ENCODE results near the gene CTDSPL.

CTDSPL gene

GRCh38 chr3:37988931-37989525 is 127.3 kb downstream of the CTDSPL start:
- DNase-seq (ENCODE audit: low read depth), result no peak

DNA sequence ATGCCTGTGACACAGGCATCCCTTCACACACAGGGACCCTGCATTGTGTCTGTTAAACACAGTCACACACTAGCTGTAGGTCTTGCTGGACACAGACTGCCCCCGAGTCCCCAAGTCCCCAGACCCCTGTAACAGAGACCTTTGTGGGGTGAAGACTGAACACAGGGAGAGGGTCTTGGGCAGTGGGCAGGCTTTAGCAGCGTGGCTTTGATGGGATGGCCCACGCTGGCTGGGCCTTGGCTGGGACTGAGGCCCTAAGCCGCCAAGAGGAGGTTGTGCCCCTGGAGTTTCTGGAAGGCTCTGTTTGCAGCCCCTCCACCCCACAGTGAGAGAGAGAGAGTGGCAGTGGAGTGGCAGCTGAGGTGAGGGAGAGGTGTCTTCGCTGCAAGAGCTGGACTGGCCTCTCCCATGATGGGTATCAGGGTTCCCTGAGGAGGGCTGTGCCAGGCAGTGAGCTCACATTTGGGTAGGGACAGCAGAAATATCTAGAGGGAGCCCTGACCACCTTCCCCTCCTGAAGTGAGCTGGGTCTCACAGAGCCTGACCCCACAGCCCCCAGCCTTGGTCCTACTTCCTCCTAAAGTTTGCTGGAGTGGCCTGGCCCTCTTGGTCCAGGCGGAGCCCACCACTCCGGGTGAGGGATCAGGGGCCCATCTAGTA is 128.3 kb downstream of the CTDSPL start:
- DNase-seq (ENCODE audit: low read depth), result no peak

- no peak for DNase-seq (ENCODE audit: low read depth)
These were observed 128.8 kb downstream of the CTDSPL start, which contains the start of gene VILL for GRCh38 chr3:37990527-37990926. Gene VILL, plus strand, starts transcription at chr3:37990786. Its CDS starts 2,887 bp downstream, at chr3:37993673.

DNA sequence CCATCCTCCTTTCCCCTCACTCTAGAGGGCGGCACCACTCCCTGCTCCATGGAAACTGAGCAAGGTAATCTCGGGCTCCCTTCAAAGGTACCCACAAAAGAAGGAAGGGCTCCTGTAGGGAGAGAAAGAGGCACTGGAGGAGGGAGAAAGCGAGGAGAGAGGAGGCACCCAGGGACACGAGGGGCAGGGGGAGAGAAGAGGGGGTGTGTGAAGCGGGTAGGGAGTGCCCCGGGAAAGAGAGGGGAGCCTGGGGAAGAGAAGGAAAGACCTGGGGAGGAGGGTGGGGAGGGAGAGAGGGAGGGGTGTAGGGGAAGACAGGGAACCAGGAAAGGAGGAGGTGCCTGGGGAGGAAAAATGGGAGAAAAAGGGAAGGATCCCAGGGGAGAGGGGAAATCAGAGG is 129.4 kb downstream of the CTDSPL start:
- no peak for DNase-seq (ENCODE audit: low read depth)

- no peak for DNase-seq (ENCODE audit: low read depth)
These were observed 130.1 kb downstream of the CTDSPL start for GRCh38 chr3:37991823-37992222.

DNA sequence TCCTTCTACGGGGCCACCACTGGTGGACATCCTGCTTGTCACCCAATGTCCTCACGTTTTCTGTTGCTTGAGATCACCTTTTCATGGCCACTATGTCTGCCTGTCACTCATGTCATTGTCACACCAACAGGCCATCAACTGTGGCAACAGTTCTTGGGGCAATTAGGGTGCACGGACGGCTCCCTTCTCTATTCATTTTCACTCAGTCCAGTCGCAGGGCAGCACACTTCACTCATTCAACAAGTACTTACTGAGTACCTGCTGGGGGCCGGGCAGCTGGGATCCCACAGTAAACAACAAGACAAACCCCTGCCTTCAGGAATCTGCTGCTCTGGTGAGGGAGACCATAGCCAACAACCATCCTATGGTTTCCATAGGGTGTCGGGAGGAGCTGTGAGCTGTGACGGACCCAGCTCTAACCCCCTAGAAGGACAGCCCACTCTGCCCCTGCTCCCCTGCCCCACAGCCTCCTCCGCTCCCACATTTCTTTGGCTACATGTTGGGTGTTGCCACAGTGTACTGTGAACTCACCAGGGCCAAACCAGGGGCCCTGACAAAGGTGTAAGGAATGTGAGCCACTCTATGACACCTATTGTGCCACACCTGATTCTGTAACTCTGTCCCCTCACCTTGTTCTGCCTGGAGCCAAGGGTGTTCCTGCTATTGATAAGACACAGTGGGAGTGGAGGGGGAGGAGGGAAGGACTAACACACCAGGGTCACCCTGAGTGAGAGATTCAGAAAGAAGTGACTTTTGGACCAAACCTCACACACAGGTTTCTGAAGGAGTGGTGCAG is 130.8 kb downstream of the CTDSPL start:
- no peak for DNase-seq (ENCODE audit: low read depth)

DNA sequence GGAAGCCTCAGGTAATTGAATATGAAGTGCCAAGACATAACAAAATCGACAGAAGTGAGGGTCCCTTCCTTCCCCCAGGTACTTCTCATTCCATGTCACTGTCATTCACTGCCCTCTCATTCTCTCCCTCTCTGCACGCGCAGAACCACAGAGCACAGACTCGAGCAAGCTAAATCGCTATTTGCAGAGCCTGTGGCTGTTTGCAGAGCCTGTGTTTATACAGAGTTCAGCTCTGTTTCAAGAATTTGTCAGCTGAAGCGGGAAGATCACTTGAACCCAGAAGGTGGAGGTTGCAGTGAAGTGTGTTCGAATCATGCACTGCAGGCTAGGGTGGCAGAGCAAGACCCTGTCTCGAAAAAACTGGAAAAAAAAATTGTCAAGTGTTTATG is 131.4 kb downstream of the CTDSPL start:
- no peak for DNase-seq (ENCODE audit: low read depth)

GRCh38 chr3:37993460-37993819 is 131.8 kb downstream of the CTDSPL start:
- no peak for DNase-seq (ENCODE audit: low read depth)

GRCh38 chr3:37993820-37994638 is 132.3 kb downstream of the CTDSPL start:
- DNase-seq (ENCODE audit: low read depth), result peak; percentile 33

DNA sequence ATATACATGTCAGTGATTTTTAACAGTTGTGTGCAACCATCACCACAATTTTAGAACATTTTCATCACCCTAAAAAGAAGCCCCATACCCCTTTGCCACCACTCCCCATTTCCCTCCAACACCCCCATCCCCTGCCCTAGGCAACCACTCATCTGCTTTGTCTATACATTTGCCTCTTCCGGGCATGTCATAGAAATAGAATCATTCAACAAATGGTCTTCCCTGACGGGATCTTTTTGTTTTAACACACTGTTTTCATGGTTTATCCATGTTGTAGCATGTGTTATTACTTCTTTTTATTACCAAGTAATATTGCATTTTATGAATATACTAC is 132.9 kb downstream of the CTDSPL start:
- no peak for DNase-seq (ENCODE audit: low read depth)

- no peak for DNase-seq (ENCODE audit: low read depth)
These were observed 134.3 kb downstream of the CTDSPL start for GRCh38 chr3:37995652-37996641.

DNA sequence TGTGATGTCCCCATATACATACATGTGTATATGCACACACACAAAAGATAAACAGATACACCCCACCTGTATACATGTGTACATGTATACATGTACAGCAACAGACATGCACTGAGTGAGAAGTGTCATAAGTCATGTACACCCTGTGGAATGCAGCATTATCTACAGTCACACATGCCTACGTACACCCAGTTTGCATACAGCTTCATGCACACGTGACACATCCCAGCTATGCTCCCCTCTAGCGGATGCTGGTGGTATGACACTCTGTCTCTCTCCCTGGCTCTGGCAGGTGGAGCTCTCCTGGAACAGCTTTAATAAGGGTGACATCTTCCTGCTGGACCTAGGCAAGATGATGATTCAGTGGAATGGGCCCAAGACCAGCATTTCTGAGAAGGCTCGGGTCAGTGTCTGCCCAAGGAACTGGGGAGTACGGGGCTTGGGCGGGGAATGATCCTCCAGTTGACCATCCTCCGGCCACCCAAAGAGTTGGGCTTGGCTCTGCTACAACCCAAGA is 135.2 kb downstream of the CTDSPL start:
- DNase-seq (ENCODE audit: low read depth), result peak; percentile 77

DNA sequence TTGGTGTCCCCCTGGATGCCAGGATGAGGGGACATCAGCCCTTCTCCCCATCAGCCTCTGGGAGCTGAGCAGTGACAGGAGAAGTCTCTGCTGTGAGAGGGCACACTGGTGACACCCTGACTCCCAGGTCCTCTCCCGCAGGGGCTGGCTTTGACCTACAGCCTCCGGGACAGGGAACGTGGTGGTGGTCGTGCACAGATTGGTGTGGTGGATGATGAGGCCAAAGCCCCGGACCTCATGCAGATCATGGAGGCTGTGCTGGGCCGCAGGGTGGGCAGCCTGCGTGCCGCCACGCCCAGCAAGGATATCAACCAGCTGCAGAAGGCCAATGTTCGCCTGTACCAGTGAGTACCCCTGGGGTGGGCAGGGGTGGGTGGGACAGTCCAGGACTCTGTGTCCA is 135.7 kb downstream of the CTDSPL start:
- no peak for DNase-seq (ENCODE audit: low read depth)

GRCh38 chr3:37997791-37998370 is 136.2 kb downstream of the CTDSPL start:
- DNase-seq (ENCODE audit: low read depth), result no peak

DNA sequence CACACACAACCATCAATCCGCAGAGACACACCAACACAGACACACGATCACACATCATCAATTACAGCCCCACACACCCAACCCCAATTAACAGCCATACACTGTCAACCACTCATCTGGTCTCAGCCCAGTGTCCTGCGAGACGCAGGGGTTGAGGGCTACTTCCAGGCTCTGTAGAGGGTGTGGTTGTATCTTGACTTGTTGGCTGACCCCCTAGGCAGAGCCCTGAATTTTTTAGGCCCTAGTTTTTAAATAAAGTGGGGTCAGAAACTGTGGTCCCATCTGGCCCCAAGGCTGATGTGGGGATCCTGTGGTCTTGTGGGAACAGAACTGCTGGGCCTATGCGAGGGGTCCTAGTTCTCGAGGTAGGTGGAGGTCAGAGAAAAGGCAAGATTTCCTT is 138.2 kb downstream of the CTDSPL start:
- no peak for DNase-seq (ENCODE audit: low read depth)

GRCh38 chr3:38000242-38000916 is 138.7 kb downstream of the CTDSPL start:
- DNase-seq (ENCODE audit: low read depth), result no peak

DNA sequence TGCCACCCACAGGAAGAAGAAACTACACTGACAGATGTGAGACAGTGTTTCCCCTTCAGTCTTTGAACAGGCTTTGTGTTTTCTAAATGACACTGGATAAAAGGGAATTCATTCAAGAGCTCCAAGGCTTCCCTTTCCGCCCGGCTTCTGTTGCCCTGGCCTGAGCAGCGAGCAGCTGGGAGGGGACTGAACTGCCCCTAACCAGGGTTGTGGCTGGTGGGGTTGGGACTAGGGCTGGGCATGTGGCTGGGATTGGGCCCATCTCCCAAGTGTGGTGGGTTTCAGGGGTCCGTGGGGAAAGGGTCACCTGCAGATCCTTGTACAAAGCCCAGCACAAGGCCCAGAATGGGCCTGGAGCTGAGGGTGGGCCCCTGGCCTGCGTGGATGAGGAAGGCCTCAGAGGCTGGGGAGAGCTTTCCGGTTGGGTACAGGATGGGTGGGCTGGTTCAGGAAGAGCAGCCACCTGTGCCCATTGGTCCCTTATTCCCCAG is 139.3 kb downstream of the CTDSPL start:
- DNase-seq (ENCODE audit: low read depth), result no peak

DNA sequence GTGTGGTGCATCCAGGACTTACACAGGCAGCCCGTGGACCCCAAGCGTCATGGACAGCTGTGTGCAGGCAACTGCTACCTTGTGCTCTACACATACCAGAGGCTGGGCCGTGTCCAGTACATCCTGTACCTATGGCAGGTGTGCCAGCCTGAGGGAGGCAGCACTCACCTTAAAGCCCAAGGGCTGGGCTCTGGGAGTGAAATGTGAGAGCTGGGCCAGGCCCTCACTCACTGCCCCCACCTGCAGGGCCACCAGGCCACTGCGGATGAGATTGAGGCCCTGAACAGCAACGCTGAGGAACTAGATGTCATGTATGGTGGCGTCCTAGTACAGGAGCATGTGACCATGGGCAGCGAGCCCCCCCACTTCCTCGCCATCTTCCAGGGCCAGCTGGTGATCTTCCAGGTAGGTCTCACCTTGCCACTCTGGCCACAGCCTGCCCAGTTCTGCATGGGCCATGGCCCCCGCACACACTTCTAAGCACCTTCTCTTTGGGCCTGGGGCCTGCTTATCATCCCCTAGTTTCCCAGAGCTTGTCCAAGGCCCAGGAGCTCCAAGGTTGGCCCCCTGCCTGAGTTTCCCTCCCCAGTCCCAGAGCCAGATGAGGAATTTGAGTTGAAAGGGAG is 139.9 kb downstream of the CTDSPL start:
- no peak for DNase-seq (ENCODE audit: low read depth)

DNA sequence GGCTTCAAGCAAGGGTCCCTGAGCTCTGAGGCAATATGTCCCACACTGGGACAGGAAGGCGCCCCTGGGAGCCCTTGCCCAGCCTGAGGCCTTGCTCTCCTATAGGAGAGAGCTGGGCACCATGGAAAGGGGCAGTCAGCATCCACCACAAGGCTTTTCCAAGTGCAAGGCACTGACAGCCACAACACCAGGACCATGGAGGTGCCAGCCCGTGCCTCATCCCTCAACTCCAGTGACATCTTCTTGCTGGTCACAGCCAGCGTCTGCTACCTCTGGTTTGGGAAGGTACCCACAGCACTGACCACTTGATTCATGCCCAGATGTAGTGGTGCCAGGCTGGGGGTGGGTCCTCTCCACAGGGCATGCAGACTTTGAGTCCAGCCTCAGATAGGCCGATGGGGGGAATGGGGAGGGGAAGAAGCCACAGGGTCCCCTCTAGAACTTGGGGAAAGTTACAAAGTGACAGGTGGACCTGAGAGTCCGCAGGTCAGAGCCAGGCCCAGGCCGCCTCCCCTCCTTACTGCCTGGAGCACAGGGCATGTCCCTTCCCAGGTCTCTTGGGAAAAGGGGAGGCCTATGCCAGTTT is 140.7 kb downstream of the CTDSPL start:
- no peak for DNase-seq (ENCODE audit: low read depth)
